Cerebellar nuclear complex (tissue), 1 donor: Measurements from ENCODE around the gene TRIM62.

Source experiments
- DNase-seq, 2 experiments: peaks; one replicate each; lab custom pipeline; 2025; lab: John Stamatoyannopoulos, UW

Gene TRIM62

GRCh38 chr1:33099290-33100118, 82.3 kb downstream of the TRIM62 start:
- DNase-seq, result no peak

GRCh38 chr1:33098371-33098770, 83.5 kb downstream of the TRIM62 start:
- no peak for DNase-seq

GRCh38 chr1:33097762-33098161, 84.1 kb downstream of the TRIM62 start:
- no peak for DNase-seq

GRCh38 chr1:33097137-33097611, 84.7 kb downstream of the TRIM62 start:
- no peak for DNase-seq

- DNase-seq, result no peak
Observed at GRCh38 chr1:33096363-33097005, 85.4 kb downstream of the TRIM62 start.
